Nucleus accumbens (tissue), 56 donors: Measurements from ENCODE around the gene MAZ.
"Not testable (repeated sequence)": the region's sequence is repeated elsewhere in the genome, so short reads cannot be mapped to it uniquely, and the experiment has no call there.

Experiments used
- DNase-seq, 56 donors: peaks; one replicate each; lab custom pipeline; 2025; lab: John Stamatoyannopoulos, UW

The MAZ gene

GRCh38 chr16:29783094-29783953 lies 23.0 kb upstream of the MAZ start:
- DNase-seq: not testable (repeated sequence)

GRCh38 chr16:29784157-29784556 lies 22.2 kb upstream of the MAZ start:
- peak in 1 of 56 donors; percentile 2 for DNase-seq

- DNase-seq: peak in 46 of 56 donors; percentile 0 to 69 (median 26)
Observed at GRCh38 chr16:29784901-29785500, 21.3 kb upstream of the MAZ start.

- DNase-seq: not testable (repeated sequence)
Observed at GRCh38 chr16:29787155-29787554, 19.2 kb upstream of the MAZ start.

GRCh38 chr16:29789775-29790182 lies 16.6 kb upstream of the MAZ start:
- DNase-seq: peak in 1 of 56 donors; percentile 22

- DNase-seq: peak; percentile 72 to 100 (median 98)
Observed at GRCh38 chr16:29790183-29790948, 16.0 kb upstream of the MAZ start, which contains the start of gene KIF22. TSS of gene KIF22 (plus strand) at chr16:29790751. CDS start at chr16:29790760, 9 bp downstream.

GRCh38 chr16:29790949-29791844 lies 15.1 kb upstream of the MAZ start:
- peak in 6 of 56 donors; percentile 8 to 48 (median 24) for DNase-seq

GRCh38 chr16:29791845-29792807 lies 14.2 kb upstream of the MAZ start:
- no peak for DNase-seq

GRCh38 chr16:29793153-29793552 lies 13.2 kb upstream of the MAZ start:
- not testable (repeated sequence) for DNase-seq

- no peak for DNase-seq
Observed at GRCh38 chr16:29794231-29794710, 12.1 kb upstream of the MAZ start.

GRCh38 chr16:29802416-29802935 lies 3.9 kb upstream of the MAZ start:
- DNase-seq: no peak

GRCh38 chr16:29804020-29804419 lies 2.3 kb upstream of the MAZ start:
- no peak for DNase-seq

- peak in 19 of 56 donors; percentile 23 to 76 (median 39) for DNase-seq
Observed at GRCh38 chr16:29804455-29805231, 1.7 kb upstream of the MAZ start.

GRCh38 chr16:29805232-29806098 lies 864 bp upstream of the MAZ start:
- peak in 55 of 56 donors; percentile 86 to 100 (median 96) for DNase-seq

GRCh38 chr16:29806641-29807425 lies 504 bp downstream of the MAZ start:
- peak in 14 of 56 donors; percentile 8 to 72 (median 18) for DNase-seq
